ENCODE results near the gene GUCA1A. TPM values are rescaled to one million over a fixed set of nuclear protein-coding genes. Genes with fewer than 3 reads are reported as not detected.

The GUCA1A gene
- total RNA-seq, 1 experiment from 2014 or later = not detected

GRCh38 chr6:42171813-42172581 is 1.2 kb upstream of the GUCA1A start:
- no peak for DNase-seq
- H3K27ac Mint-ChIP-seq (ENCODE audit: unreplicated experiment) = no peak overlapping the region
- H3K4me1 Mint-ChIP-seq (ENCODE audit: low read depth, unreplicated experiment) = peaks cover 2% of the 10 kb centered on the region
- intact Hi-C loops (cut with micrococcal nuclease; ENCODE audit: unreplicated experiment) = no loop called here
- H3K4me3 Mint-ChIP-seq (ENCODE audit: low read depth, unreplicated experiment) = no peak overlapping the region
- no TSS peak for BruUV-seq (replicated peaks)
- H3K9me3 Mint-ChIP-seq (ENCODE audit: low read depth, unreplicated experiment) = no peaks in the 10 kb centered on the region
- CTCF ChIA-PET = interaction anchor here (0.5 kb wide), 1 partner anchor 354 kb away, joined by 6 read pairs; no protein-coding TSS in a partner anchor
- TF ChIP-seq CTCF (IDR thresholded peaks at IDR 0.05; ENCODE audit: unreplicated experiment) = no peak
- H3K36me3 Mint-ChIP-seq (ENCODE audit: insufficient read depth, unreplicated experiment) = peaks cover 4% of the 10 kb centered on the region
- no peaks in the 10 kb centered on the region for H3K27me3 Mint-ChIP-seq (ENCODE audit: unreplicated experiment)

- DNase-seq = peak; percentile 18
These were observed 2.7 kb downstream of the GUCA1A start for GRCh38 chr6:42175860-42176259.

GRCh38 chr6:42176981-42177380 is 3.8 kb downstream of the GUCA1A start:
- no TSS peak for BruUV-seq (replicated peaks)
- CTCF ChIA-PET = no interaction called here
- TF ChIP-seq CTCF (IDR thresholded peaks at IDR 0.05; ENCODE audit: unreplicated experiment) = no peak
- H3K36me3 Mint-ChIP-seq (ENCODE audit: insufficient read depth, unreplicated experiment) = no peaks in the 10 kb centered on the region
- H3K27me3 Mint-ChIP-seq (ENCODE audit: unreplicated experiment) = no peaks in the 10 kb centered on the region
- H3K27ac Mint-ChIP-seq (ENCODE audit: unreplicated experiment) = no peak overlapping the region
- H3K9me3 Mint-ChIP-seq (ENCODE audit: low read depth, unreplicated experiment) = no peaks in the 10 kb centered on the region
- DNase-seq = no peak
- H3K4me1 Mint-ChIP-seq (ENCODE audit: low read depth, unreplicated experiment) = peaks cover 9% of the 10 kb centered on the region
- intact Hi-C loops (cut with micrococcal nuclease; ENCODE audit: unreplicated experiment) = no loop called here
- H3K4me3 Mint-ChIP-seq (ENCODE audit: low read depth, unreplicated experiment) = no peak overlapping the region

More at GRCh38 chr6:42175860-42176259, 2.7 kb downstream of the GUCA1A start:
- no peak overlapping the region for H3K4me3 Mint-ChIP-seq (ENCODE audit: low read depth, unreplicated experiment)
- peak; percentile 28 for TF ChIP-seq CTCF (IDR thresholded peaks at IDR 0.05; ENCODE audit: unreplicated experiment)
- CTCF ChIA-PET = interaction anchor here (0.7 to 1.2 kb wide), 3 partner anchors 33 to 44 kb away, joined by 3 to 6 read pairs (median 4); no protein-coding TSS in a partner anchor
- no TSS peak for BruUV-seq (replicated peaks)
- H3K9me3 Mint-ChIP-seq (ENCODE audit: low read depth, unreplicated experiment) = no peaks in the 10 kb centered on the region
- no peaks in the 10 kb centered on the region for H3K27me3 Mint-ChIP-seq (ENCODE audit: unreplicated experiment)
- no peak overlapping the region for H3K27ac Mint-ChIP-seq (ENCODE audit: unreplicated experiment)
- no peaks in the 10 kb centered on the region for H3K36me3 Mint-ChIP-seq (ENCODE audit: insufficient read depth, unreplicated experiment)
- peaks cover 9% of the 10 kb centered on the region for H3K4me1 Mint-ChIP-seq (ENCODE audit: low read depth, unreplicated experiment)
- intact Hi-C loops (cut with micrococcal nuclease; ENCODE audit: unreplicated experiment) = no loop called here

- Mint-ChIP-seq H3K27me3 (ENCODE audit: unreplicated experiment) (no peaks in the 10 kb centered on the region), H3K4me1 (ENCODE audit: low read depth, unreplicated experiment) (peaks cover 9% of the 10 kb centered on the region), H3K4me3 (ENCODE audit: low read depth, unreplicated experiment) (no peak overlapping the region), H3K27ac (ENCODE audit: unreplicated experiment) (no peak overlapping the region), H3K36me3 (ENCODE audit: insufficient read depth, unreplicated experiment) (no peaks in the 10 kb centered on the region), H3K9me3 (ENCODE audit: low read depth, unreplicated experiment) (no peaks in the 10 kb centered on the region)
- CTCF ChIA-PET = no interaction called here
- no peak for TF ChIP-seq CTCF (IDR thresholded peaks at IDR 0.05; ENCODE audit: unreplicated experiment)
- DNase-seq = no peak
- intact Hi-C loops (cut with micrococcal nuclease; ENCODE audit: unreplicated experiment) = no loop called here
- no TSS peak for BruUV-seq (replicated peaks)
These were observed 4.6 kb downstream of the GUCA1A start for GRCh38 chr6:42177514-42178364.

Measured in Calu3 (cell line).